ENCODE results near the gene ARID3A. TPM values are rescaled to one million over a fixed set of nuclear protein-coding genes. Genes with fewer than 3 reads are reported as not detected.

Gene ARID3A
- total and polyA plus RNA-seq, 2 of the 8 experiments (the other 6 are each of a cell fraction or from before 2014, with no cell fraction given), result 40.5 to 77.4 TPM

DNA sequence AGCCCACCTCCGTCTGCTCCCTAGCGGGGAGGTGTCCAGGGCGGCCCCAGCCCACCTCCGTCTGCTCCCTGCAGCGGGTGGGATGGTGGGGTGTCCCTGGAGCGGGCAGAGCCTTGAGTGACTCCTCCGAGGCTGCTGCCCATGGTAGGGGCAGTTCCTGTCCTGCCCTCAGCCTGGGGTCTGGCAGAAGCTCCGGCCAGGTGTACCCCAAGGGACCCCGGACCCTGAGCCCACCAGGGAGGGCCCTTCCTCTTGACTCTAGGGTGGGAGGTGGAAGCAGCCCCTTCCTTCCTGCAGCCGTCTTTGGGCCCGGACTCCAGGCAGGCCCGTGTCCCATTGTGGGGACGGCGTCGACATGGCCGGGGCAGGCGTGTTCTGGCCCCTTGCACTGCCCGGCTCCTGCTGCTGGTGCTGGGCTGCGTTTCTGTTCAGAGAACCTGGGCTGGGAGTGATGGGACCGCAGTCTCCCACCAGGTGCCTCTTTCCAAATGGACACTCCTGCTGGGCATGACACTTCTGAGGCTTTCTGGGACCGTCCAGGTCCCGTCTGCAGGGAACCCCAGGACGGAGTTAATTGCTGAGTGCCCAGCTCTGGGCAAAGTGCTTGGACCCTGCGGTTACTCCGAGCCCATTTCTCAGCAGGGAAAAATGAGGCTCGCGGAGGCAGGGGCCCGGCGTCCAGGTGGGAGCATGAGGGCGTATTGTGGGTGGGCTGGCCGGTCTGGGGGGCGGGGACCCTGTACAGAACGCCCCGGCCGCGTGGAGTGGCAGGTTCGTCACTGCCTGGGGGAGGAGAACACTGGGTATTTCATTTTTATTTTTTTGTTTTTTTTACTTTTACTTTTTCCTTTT, 19.8 kb downstream of the ARID3A start:
- no peak overlapping the region for H2AK5ac ChIP-seq (ENCODE audit: low read depth, low read length)
- TF ChIP-seq, protein P1, sequence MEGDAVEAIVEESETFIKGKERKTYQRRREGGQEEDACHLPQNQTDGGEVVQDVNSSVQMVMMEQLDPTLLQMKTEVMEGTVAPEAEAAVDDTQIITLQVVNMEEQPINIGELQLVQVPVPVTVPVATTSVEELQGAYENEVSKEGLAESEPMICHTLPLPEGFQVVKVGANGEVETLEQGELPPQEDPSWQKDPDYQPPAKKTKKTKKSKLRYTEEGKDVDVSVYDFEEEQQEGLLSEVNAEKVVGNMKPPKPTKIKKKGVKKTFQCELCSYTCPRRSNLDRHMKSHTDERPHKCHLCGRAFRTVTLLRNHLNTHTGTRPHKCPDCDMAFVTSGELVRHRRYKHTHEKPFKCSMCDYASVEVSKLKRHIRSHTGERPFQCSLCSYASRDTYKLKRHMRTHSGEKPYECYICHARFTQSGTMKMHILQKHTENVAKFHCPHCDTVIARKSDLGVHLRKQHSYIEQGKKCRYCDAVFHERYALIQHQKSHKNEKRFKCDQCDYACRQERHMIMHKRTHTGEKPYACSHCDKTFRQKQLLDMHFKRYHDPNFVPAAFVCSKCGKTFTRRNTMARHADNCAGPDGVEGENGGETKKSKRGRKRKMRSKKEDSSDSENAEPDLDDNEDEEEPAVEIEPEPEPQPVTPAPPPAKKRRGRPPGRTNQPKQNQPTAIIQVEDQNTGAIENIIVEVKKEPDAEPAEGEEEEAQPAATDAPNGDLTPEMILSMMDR (IDR thresholded peaks at IDR 0.05; ENCODE audit: control extremely low read depth in 1 of 3, insufficient read depth in 1 of 3, low read depth in 1 of 3, low read length in 3 of 3), result no peak
- TF ChIP-seq HDAC6 (IDR thresholded peaks at IDR 0.05; ENCODE audit: low read depth, low read length) (no peak), GABPA (IDR thresholded peaks at IDR 0.05; ENCODE audit: borderline replicate concordance, insufficient read depth, low read length) (no peak), CHD2 (IDR thresholded peaks at IDR 0.05; ENCODE audit: low read length) (no peak), BACH1 (IDR thresholded peaks at IDR 0.05; ENCODE audit: low read length) (no peak), HDAC2 (IDR thresholded peaks at IDR 0.05; ENCODE audit: borderline replicate concordance in 1 of 2, low read depth in 2 of 2, low read length in 2 of 2) (no peak), SAP30 (IDR thresholded peaks at IDR 0.05; ENCODE audit: insufficient read depth, insufficient replicate concordance, low read length) (no peak)
- no peaks in the 10 kb centered on the region for H3K23me2 ChIP-seq (ENCODE audit: low read depth, low read length)
- no peak overlapping the region; the same call in 1 of the 2 replicates for H4K8ac ChIP-seq (ENCODE audit: extremely low read depth, insufficient read depth, low read length)
- peaks cover 5 to 21% of the 10 kb centered on the region in 2 experiments; a peak in 3 of 4 replicates for H3K79me2 ChIP-seq (ENCODE audit: control insufficient read depth in 1 of 2, insufficient read depth in 2 of 2, low read length in 2 of 2)
- H3K18ac ChIP-seq (ENCODE audit: extremely low read depth, low read length), result no peak overlapping the region
- no peak overlapping the region for H2BK15ac ChIP-seq (ENCODE audit: low read length)
- H3K4me3 ChIP-seq (ENCODE audit: extremely low read depth in 1 of 4, insufficient read depth in 2 of 4, low read depth in 3 of 4, low read length in 4 of 4), result no peak overlapping the region
- no peaks in the 10 kb centered on the region for H3K27me3 ChIP-seq (replicated peaks in 1 of 4; ENCODE audit: control insufficient read depth in 3 of 4, extremely low read depth in 1 of 4, insufficient read depth in 3 of 4, low read length in 3 of 4)
- POLR2A ChIA-PET (ENCODE audit: partially characterized antibody), result interaction anchor here (0.8 to 1.3 kb wide), 3 partner anchors 16 to 34 kb away, joined by 3 to 4 read pairs (median 3); no protein-coding TSS in a partner anchor
- H3K79me1 ChIP-seq (ENCODE audit: low read depth, low read length), result peaks cover 15% of the 10 kb centered on the region
- H3K4me2 ChIP-seq (ENCODE audit: insufficient read depth in 1 of 2, low read depth in 2 of 2, low read length in 2 of 2), result no peak overlapping the region
- no peak overlapping the region for H4K5ac ChIP-seq (ENCODE audit: insufficient read length, low read depth, low read length)
- H2BK5ac ChIP-seq (ENCODE audit: low read depth, low read length), result no peak overlapping the region
- H3K9ac ChIP-seq (replicated peaks in 1 of 4; ENCODE audit: extremely low read depth in 1 of 4, low read depth in 3 of 4, low read length in 3 of 4), result no peak overlapping the region
- H3K14ac ChIP-seq (ENCODE audit: insufficient read length), result no peak overlapping the region
- no peak for FAIRE-seq
- DNase-seq (ENCODE audit: low read depth in 1 of 2, low spot score in 2 of 2), result no peak
- H3K27ac ChIP-seq (ENCODE audit: low read depth, low read length), result no peak overlapping the region
- H3K4ac ChIP-seq (replicated peaks; ENCODE audit: insufficient read length, low read depth, low read length), result no peak overlapping the region
- H3K23ac ChIP-seq (ENCODE audit: insufficient read length), result no peak overlapping the region
- H2AFZ ChIP-seq (ENCODE audit: low read length), result no peak overlapping the region
- CTCF ChIA-PET (ENCODE audit: partially characterized antibody), result interaction anchor here (0.7 to 1.4 kb wide), 6 partner anchors 9 to 275 kb away, joined by 3 read pairs; partner anchors contain the start of gene WDR18
- peaks cover 0 to 12% (median 1%) of the 10 kb centered on the region in 4 experiments; a peak in 2 of 8 replicates for H3K36me3 ChIP-seq (ENCODE audit: control insufficient read depth in 2 of 4, insufficient read depth in 4 of 4, low read length in 3 of 4)
- H4K91ac ChIP-seq (replicated peaks; ENCODE audit: insufficient read length, low read length), result no peak overlapping the region
- H2BK120ac ChIP-seq (replicated peaks; ENCODE audit: low read depth, low read length), result no peak overlapping the region
- no peaks in the 10 kb centered on the region for H3K9me3 ChIP-seq (ENCODE audit: insufficient read depth in 2 of 2, low read depth in 1 of 2, low read length in 1 of 2)
- WGBS, 2 experiments (ENCODE audit: extremely low coverage in 1 of 2, insufficient coverage in 1 of 2, insufficient read length in 1 of 2, insufficient replicate concordance in 2 of 2, low coverage in 1 of 2, low lambda C conversion rate in 2 of 2, missing lambda C conversion rate in 1 of 2), result 96% methylated on average over 34 of the region's 37 CpGs; no CpG with 5 or more reads in 1 of the 2 experiments
- no peak overlapping the region for H2BK20ac ChIP-seq (ENCODE audit: low read length)
- no peak overlapping the region for H3K56ac ChIP-seq (replicated peaks; ENCODE audit: insufficient read length, low read depth, low read length)
- H3K4me1 ChIP-seq (replicated peaks in 1 of 4; ENCODE audit: control insufficient read depth in 3 of 4, insufficient read depth in 4 of 4, low read length in 3 of 4), result no peaks in the 10 kb centered on the region
- peaks cover 0 to 26% of the 10 kb centered on the region in 2 experiments for H4K20me1 ChIP-seq (replicated peaks in 1 of 2; ENCODE audit: control insufficient read depth in 1 of 2, insufficient read depth in 2 of 2, low read length in 2 of 2)
- H2BK12ac ChIP-seq (ENCODE audit: low read depth, low read length), result no peak overlapping the region
